H9 (cell line): Measurements from ENCODE around the gene ASCC1. TPM values are rescaled to one million over a fixed set of nuclear protein-coding genes. Genes with fewer than 3 reads are reported as not detected.

Experiments used
- DNase-seq: peaks from one replicate; pipeline ENCODE4 v3.0.0-alpha.2; 2017
- H2AFZ ChIP-seq: one replicate; pipeline ENCODE4 v1.6.1; 2013; ENCODE audit warnings: mild to moderate bottlenecking, low read length, control low read depth, moderate library complexity
- H2AK5ac ChIP-seq: 2 replicates; pipeline ENCODE4 v1.6.1; 2013; ENCODE audit warnings: low read length, control low read depth, mixed read lengths; ENCODE audit not compliant: insufficient read length
- H2BK120ac ChIP-seq: one replicate; pipeline ENCODE4 v1.6.1; 2013; ENCODE audit warnings: low read depth, mild to moderate bottlenecking, low read length, control low read depth, inconsistent platforms; ENCODE audit not compliant: poor library complexity, severe bottlenecking
- H2BK12ac ChIP-seq: 2 replicates; pipeline ENCODE4 v1.6.1; 2013; ENCODE audit warnings: low read length, control low read depth, mixed read lengths, low read depth; ENCODE audit not compliant: insufficient read length
- H2BK15ac ChIP-seq: 2 replicates; pipeline ENCODE4 v1.6.1; 2013; ENCODE audit warnings: low read depth, low read length, control low read depth
- H2BK20ac ChIP-seq: one replicate; pipeline ENCODE4 v1.6.1; 2013; ENCODE audit warnings: low read depth, mild to moderate bottlenecking, low read length, control low read depth, inconsistent platforms; ENCODE audit not compliant: poor library complexity, severe bottlenecking
- H2BK5ac ChIP-seq: 2 replicates; pipeline ENCODE4 v1.6.1; 2013; ENCODE audit warnings: low read length, control low read depth, mixed read lengths; ENCODE audit not compliant: insufficient read length
- H3K14ac ChIP-seq: 2 replicates; pipeline ENCODE4 v1.6.1; 2013; ENCODE audit warnings: low read length, control low read depth; ENCODE audit not compliant: insufficient read depth
- H3K18ac ChIP-seq: 2 replicates; pipeline ENCODE4 v1.6.1; 2013; ENCODE audit warnings: low read depth, mild to moderate bottlenecking, mixed read lengths, low read length, control low read depth; ENCODE audit not compliant: insufficient read length
- H3K23ac ChIP-seq: 2 replicates; pipeline ENCODE4 v1.6.1; 2013; ENCODE audit warnings: low read length, control low read depth, mixed read lengths, low read depth; ENCODE audit not compliant: insufficient read length
- H3K23me2 ChIP-seq: 2 replicates; pipeline ENCODE4 v1.6.1; 2013; ENCODE audit warnings: low read depth, mild to moderate bottlenecking, mixed read lengths, low read length, control low read depth; ENCODE audit not compliant: insufficient read length, poor library complexity, severe bottlenecking
- H3K27ac ChIP-seq: 2 replicates; pipeline ENCODE4 v1.5.1; 2013; ENCODE audit warnings: low read length, control low read depth, mixed read lengths, low read depth; ENCODE audit not compliant: insufficient read length
- H3K27me3 ChIP-seq: 2 replicates; pipeline ENCODE4 v1.6.1; 2013; ENCODE audit warnings: low read length, control low read depth, inconsistent platforms; ENCODE audit not compliant: insufficient read depth
- H3K4ac ChIP-seq: 2 replicates; pipeline ENCODE4 v1.6.1; 2013; ENCODE audit warnings: low read depth, mild to moderate bottlenecking, control low read depth, inconsistent platforms, low read length, moderate library complexity
- H3K4me1 ChIP-seq: 2 replicates; pipeline ENCODE4 v1.6.1; 2013; ENCODE audit warnings: low read length, control low read depth, inconsistent platforms; ENCODE audit not compliant: insufficient read depth
- H3K4me2 ChIP-seq: 2 replicates; pipeline ENCODE4 v1.6.1; 2013; ENCODE audit warnings: low read length, control low read depth, mixed read lengths; ENCODE audit not compliant: insufficient read length, insufficient read depth
- H3K56ac ChIP-seq: 2 replicates; pipeline ENCODE4 v1.6.1; 2013; ENCODE audit warnings: low read depth, mild to moderate bottlenecking, mixed read lengths, low read length, control low read depth; ENCODE audit not compliant: insufficient read length
- H3K79me1 ChIP-seq: 2 replicates; pipeline ENCODE4 v1.6.1; 2013; ENCODE audit warnings: low read depth, mild to moderate bottlenecking, moderate library complexity, low read length, control low read depth, inconsistent platforms; ENCODE audit not compliant: insufficient read depth, poor library complexity, severe bottlenecking
- H3K79me2 ChIP-seq: 2 replicates; pipeline ENCODE4 v1.6.1; 2013; ENCODE audit warnings: low read length, control low read depth, inconsistent platforms; ENCODE audit not compliant: insufficient read depth
- H3K9ac ChIP-seq: 2 replicates; pipeline ENCODE4 v1.6.1; 2013; ENCODE audit warnings: low read length, control low read depth, mixed read lengths; ENCODE audit not compliant: insufficient read length; ENCODE audit errors: extremely low read depth
- H3K9me3 ChIP-seq: one replicate; pipeline ENCODE4 v1.6.1; 2013; ENCODE audit warnings: low read depth, low read length, inconsistent platforms; ENCODE audit not compliant: control insufficient read depth
- H3T11ph ChIP-seq: one replicate; pipeline ENCODE4 v1.6.1; 2013; ENCODE audit warnings: mild to moderate bottlenecking, low read length, control low read depth, inconsistent platforms
- H4K20me1 ChIP-seq: one replicate; pipeline ENCODE4 v1.6.1; 2013; ENCODE audit not compliant: control insufficient read depth, insufficient read length, insufficient read depth
- H4K5ac ChIP-seq: 2 replicates; pipeline ENCODE4 v1.6.1; 2013; ENCODE audit warnings: low read depth, mild to moderate bottlenecking, mixed read lengths, low read length, control low read depth; ENCODE audit not compliant: insufficient read length
- H4K8ac ChIP-seq: replicated peaks from 2 replicates; pipeline ENCODE4 v1.6.1; 2013; ENCODE audit warnings: low read length, control low read depth, mixed read lengths, low read depth; ENCODE audit not compliant: insufficient read length
- H4K91ac ChIP-seq: 2 replicates; pipeline ENCODE4 v1.6.1; 2013; ENCODE audit warnings: low read depth, mild to moderate bottlenecking, moderate library complexity, mixed read lengths, low read length, control low read depth; ENCODE audit not compliant: insufficient read length
- H3K27ac Mint-ChIP-seq, 3 experiments: 2 replicates in 2 of 3; 3 replicates in 1 of 3; pipeline ENCODE4 v1.8.0; 2020 to 2021; ENCODE audit warnings: mixed read lengths in 3 of 3, mild to moderate bottlenecking in 1 of 3, moderate library complexity in 1 of 3
- H3K27me3 Mint-ChIP-seq: 2 replicates; pipeline ENCODE4 v1.8.0; 2021; ENCODE audit warnings: low read depth, mild to moderate bottlenecking, moderate library complexity, mixed read lengths
- H3K36me3 Mint-ChIP-seq, 3 experiments: 2 replicates in 2 of 3; 3 replicates in 1 of 3; pipeline ENCODE4 v1.8.0; 2020 to 2021; ENCODE audit warnings: low read depth in 3 of 3, mixed read lengths in 3 of 3; ENCODE audit not compliant: insufficient read depth in 1 of 3
- H3K4me1 Mint-ChIP-seq, 2 experiments: 2 replicates each; pipeline ENCODE4 v1.8.0; 2020; ENCODE audit warnings: mixed read lengths in 2 of 2
- H3K4me3 Mint-ChIP-seq, 2 experiments: 2 replicates in 1 of 2; 3 replicates in 1 of 2; pipeline ENCODE4 v1.8.0; 2020 to 2021; ENCODE audit warnings: mild to moderate bottlenecking in 2 of 2, mixed read lengths in 2 of 2, moderate library complexity in 1 of 2
- H3K9me3 Mint-ChIP-seq, 2 experiments: 2 replicates in 1 of 2; 3 replicates in 1 of 2; pipeline ENCODE4 v1.8.0; 2020; ENCODE audit warnings: mild to moderate bottlenecking in 2 of 2, mixed read lengths in 2 of 2, moderate library complexity in 1 of 2
- CTCF ChIP-seq: fragments of 200-600 bp; sonication (generic); conservative IDR thresholded peaks from 3 replicates; pipeline ENCODE4 v1.8.0; 2021; ENCODE audit warnings: antibody characterized with exemption, mild to moderate bottlenecking
- WGBS: extraction: QIAGEN DNeasy Blood & Tissue Kit; methylation state at CpG from one replicate; pipeline ENCODE4 v1.1.7; 2013; ENCODE audit warnings: missing lambda C conversion rate, low lambda C conversion rate, mixed read lengths; ENCODE audit not compliant: insufficient read length; ENCODE audit errors: extremely low coverage; 5-methylcytosine and 5-hydroxymethylcytosine counted together
- total RNA-seq: library from RNA; stranded (reverse); gene quantifications from 2 replicates; pipeline ENCODE4 v1.2.1, GENCODE V29; 2021

ASCC1 gene
- total RNA-seq, 1 experiment from 2014 or later: 41.2 TPM

DNA sequence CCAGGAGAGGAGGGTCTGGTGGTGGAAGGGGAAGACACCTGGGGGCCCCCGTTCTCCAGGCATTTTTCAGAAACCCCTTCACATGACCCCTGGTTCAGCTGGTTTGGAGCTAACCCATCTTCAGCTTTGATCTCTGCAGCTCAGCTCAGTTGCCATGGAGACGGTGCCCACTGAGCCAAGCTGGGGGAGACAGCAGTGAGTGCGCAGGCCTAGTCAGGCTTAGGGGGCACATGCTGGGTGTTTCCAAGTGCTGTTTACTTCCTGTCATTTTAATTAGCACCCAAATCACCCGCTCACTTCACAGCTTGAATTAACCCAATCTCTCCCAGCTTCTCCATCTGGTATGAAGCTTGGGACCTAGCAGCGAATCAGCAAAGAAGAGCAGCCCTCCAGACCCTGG, 136.7 kb downstream of the ASCC1 start:
- Histone ChIP-seq H3K14ac (no peak overlapping the region; the same call in 1 of the 2 replicates), H2BK12ac (no peak overlapping the region), H3T11ph (no peak overlapping the region), H2BK15ac (no peak overlapping the region), H3K56ac (no peak overlapping the region), H3K18ac (no peak overlapping the region), H4K8ac (no peak overlapping the region), H4K5ac (no peak overlapping the region), H3K4ac (no peak overlapping the region), H3K79me1 (no peaks in the 10 kb centered on the region), H2AK5ac (no peak overlapping the region), H3K27ac (no peak overlapping the region), H3K27me3 (no peaks in the 10 kb centered on the region), H2AFZ (no peak overlapping the region), H3K4me1 (no peaks in the 10 kb centered on the region), H3K9ac (no peak overlapping the region), H3K4me2 (no peak overlapping the region), H4K20me1 (no peaks in the 10 kb centered on the region), H2BK20ac (no peak overlapping the region), H3K9me3 (no peaks in the 10 kb centered on the region), H2BK120ac (no peak overlapping the region), H3K23ac (no peak overlapping the region), H2BK5ac (no peak overlapping the region), H3K79me2 (no peaks in the 10 kb centered on the region), H4K91ac (no peak overlapping the region), H3K23me2 (no peaks in the 10 kb centered on the region)
- WGBS: no CpG with 5 or more reads among the region's 5 CpGs
- Mint-ChIP-seq H3K4me1 (peaks cover 6 to 28% of the 10 kb centered on the region in 2 experiments; a peak in 3 of 4 replicates), H3K36me3 (no peaks in the 10 kb centered on the region), H3K27me3 (peaks cover 3% of the 10 kb centered on the region), H3K27ac (no peak overlapping the region; a peak in 1 of 7 replicates), H3K4me3 (no peak overlapping the region), H3K9me3 (no peaks in the 10 kb centered on the region)
- DNase-seq: no peak
- no peak for TF ChIP-seq CTCF
